SW480 (cell line): ENCODE data around the gene KCNE4.

Experiments
- DNase-seq: peaks from one replicate; pipeline ENCODE4 v3.0.0-alpha.2; 2016; ENCODE audit warnings: low spot score

KCNE4 gene

DNA sequence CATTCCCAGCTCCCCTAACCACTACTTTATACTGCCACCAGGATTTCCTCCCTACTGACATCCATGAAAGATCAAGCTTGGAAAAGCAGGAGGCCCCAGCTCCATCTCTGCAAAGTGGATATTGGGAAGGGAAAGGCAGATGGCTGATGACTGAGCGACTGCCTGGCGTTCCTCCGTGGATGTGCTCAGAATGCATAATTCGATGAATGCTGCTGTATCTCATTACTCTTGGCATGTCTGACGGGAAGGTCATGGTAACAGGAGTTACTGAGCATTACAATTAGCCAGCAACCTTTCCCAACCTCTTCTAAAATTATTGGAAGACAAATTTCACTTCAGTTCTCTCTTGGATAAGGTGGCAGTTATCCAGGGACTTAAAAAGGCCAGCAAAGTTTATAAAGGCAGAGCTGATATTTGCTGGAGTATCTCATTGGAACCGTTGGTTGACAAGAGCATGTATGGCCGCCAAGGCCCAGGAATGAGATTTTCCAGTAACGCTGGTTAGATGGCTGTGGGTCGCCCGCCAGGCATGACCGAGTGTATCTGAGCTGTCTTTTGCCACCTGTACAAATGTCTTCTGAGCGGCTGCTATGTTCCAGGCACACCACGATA lies 34.5 kb downstream of the KCNE4 start:
- DNase-seq: no peak

DNA sequence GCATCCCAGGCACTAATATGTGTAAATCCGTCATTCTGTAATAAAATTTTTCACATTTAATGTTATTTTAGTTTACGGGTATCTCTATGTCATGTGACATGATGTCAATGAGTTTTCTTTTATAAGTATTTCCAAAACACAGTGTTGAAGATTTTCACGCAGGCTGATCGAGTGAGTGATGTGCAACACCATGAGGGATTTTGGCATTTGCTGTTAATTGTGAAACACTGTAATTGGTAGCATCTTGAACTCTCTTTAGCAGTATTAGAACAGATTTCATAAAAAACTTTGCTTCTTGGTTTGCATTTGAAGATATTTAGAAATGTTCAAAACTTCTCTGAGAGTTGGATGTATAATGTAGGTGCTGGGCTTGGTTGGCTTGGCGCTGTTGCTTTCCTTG lies 35.5 kb downstream of the KCNE4 start:
- no peak for DNase-seq

GRCh38 chr2:223088866-223089265 lies 36.9 kb downstream of the KCNE4 start:
- DNase-seq: no peak

- DNase-seq: no peak
Measured at GRCh38 chr2:223090039-223090438, 38.0 kb downstream of the KCNE4 start.

GRCh38 chr2:223090540-223091235 lies 38.7 kb downstream of the KCNE4 start:
- no peak for DNase-seq

DNA sequence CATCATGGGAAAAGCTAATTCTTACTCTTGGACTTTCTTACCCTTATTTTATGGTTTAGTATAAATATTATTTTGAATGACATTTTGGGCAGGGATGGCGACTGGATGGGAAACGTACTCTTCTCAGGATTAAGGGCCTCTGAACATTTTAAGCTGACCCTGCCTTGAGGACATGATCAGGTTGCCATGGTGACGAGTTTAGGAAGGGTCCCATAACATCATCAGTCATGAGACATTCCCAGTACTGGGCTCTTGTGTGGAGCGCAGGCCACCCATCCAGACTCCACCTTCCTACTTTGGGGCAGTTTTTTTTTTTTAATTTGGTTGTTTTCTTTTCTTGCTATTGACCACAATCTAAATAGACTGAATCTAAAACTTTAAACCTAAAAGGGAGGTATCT lies 40.7 kb downstream of the KCNE4 start:
- DNase-seq: no peak

DNA sequence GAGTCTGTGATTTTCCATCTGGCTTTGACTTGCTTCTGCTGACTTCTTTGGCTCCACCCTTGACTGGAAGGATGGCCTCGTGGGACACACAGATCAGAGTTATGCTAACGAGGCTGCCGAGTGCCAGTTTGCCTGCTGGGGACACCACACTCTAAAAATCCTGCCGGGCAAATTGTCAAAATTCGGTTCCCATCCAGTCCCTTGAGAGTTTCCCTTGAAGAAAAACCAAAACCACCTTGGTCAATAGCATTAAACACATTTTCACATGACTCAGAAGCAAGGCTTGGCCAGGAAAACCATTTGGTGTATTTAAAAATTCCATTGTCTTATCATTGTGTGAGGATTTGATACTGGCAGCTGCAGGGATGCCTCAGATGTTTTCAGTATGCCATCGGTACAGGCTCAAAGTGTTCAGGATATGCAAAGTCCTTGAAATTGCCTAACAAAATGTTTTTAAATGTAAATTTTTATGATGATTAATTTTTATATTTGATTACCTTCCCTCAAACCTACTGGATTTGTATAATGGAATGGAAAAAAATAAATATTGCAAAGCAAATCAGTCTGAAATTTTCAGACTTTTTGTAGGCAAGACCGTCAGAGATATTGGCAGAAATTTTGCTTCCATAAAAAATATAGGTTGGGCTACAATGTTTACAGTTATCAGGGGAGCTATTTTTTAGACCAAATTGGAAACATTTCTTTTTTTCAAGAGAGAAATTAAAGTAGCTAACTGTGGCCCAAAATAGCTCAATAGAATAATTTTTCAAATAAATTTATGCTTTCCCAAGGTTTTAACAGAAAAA lies 41.6 kb downstream of the KCNE4 start:
- DNase-seq: peak; percentile 7

GRCh38 chr2:223095207-223095606 lies 43.2 kb downstream of the KCNE4 start:
- no peak for DNase-seq

GRCh38 chr2:223096235-223096970 lies 44.4 kb downstream of the KCNE4 start:
- no peak for DNase-seq

- DNase-seq: no peak
Measured at GRCh38 chr2:223097888-223098383, 45.9 kb downstream of the KCNE4 start.

DNA sequence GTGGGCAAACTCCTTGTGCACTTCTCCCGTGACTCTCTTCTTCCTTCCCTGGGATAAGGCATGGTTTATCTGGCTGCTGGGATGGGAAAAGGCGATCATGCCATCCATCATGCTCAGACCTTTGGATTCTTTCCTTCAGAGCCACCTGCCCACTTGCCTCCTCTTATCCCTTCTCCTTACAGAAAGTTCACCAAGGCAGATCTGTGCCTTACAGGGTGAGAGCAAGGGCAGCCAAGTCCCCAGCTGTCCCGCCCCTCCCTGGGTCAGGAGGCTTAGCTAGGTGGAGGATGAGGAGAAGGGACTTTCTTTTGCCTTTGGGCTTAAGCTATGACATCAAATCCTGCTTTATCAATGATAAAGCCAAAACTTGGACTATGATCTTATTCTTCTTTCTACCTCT lies 47.6 kb downstream of the KCNE4 start:
- no peak for DNase-seq

- DNase-seq: no peak
Measured at GRCh38 chr2:223100061-223100511, 48.1 kb downstream of the KCNE4 start.

DNA sequence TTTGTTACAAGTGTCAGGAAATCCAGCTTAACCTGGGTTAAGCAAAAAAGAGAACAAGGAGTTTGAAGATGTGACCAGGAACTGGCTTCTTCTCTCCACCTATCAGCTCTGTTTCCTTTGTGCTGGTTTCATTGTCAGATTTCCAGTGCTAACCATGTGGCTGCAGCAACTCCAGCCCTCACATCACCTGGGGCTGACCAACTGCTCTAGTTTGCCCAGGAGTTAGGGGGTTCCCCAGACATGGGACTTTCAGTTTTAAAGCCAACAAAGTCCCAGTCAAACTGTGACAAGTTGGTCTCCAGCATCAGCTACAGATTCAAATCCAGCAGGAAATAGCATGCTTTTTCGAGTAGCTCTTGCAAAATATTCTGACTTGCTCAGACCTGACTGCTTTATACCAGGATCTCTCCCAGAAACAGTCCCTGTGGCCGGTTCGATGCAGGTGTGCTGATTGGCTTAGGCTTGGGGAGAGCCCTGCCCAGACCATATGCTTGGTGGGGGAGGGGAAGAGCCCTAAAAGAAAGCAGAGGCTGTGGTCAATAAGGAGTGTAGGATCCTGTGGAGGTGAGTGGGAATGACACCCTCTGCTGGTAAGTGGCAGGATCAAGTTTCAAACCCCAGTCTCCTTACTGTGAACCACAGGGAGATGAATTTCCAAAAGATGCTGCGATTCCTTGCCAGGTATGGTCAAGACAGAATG lies 49.5 kb downstream of the KCNE4 start:
- DNase-seq: peak; percentile 44

- no peak for DNase-seq
Measured at GRCh38 chr2:223102040-223102400, 50.0 kb downstream of the KCNE4 start.

DNA sequence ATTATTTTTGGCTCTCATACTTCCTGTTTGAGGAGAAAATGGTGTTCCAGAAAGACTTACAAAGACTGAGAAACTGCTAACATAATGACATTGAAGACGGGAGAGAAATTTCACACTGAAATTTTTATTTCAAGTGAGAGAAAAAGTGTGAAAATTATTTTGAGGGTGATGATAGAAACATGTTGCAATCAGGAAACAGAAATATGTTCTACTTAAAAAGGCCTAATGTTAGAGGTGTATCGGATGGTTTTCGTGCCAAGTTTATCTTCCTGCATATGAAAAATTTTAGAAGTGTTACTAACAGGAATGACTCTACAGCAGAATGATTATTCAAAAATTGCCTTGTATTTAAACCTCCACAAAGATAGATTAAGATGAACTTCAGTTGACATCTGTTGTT lies 50.5 kb downstream of the KCNE4 start:
- DNase-seq: no peak

GRCh38 chr2:223104336-223105132 lies 52.5 kb downstream of the KCNE4 start:
- DNase-seq: no peak
